GM13977 (cell line): ENCODE data around the gene HOXA13.

Source experiments
- DNase-seq: peaks from one replicate; pipeline ENCODE4 v3.0.0; 2012; ENCODE audit warnings: low spot score
- in situ Hi-C: fragments of 300-500 bp; cut with MboI; formaldehyde crosslinking; loops from one replicate; pipeline ENCODE4 v1.12.0; 2022; ENCODE audit warnings: low sequenced_read_pairs, low pct_unique_long_range_greater_than_20kb, mixed read lengths, inconsistent platforms; ENCODE audit not compliant: unreplicated experiment
- TF ChIP-seq, protein P1 (sequence below): IDR thresholded peaks from 2 replicates; pipeline ENCODE4 v1.5.1; 2012; ENCODE audit warnings: mild to moderate bottlenecking, control low read depth; ENCODE audit not compliant: insufficient read depth; ENCODE audit errors: extremely low read depth, missing control alignments

The HOXA13 gene

GRCh38 chr7:27191833-27192545, 7.9 kb downstream of the HOXA13 start:
- in situ Hi-C loops: no loop called here
- TF ChIP-seq, protein P1, sequence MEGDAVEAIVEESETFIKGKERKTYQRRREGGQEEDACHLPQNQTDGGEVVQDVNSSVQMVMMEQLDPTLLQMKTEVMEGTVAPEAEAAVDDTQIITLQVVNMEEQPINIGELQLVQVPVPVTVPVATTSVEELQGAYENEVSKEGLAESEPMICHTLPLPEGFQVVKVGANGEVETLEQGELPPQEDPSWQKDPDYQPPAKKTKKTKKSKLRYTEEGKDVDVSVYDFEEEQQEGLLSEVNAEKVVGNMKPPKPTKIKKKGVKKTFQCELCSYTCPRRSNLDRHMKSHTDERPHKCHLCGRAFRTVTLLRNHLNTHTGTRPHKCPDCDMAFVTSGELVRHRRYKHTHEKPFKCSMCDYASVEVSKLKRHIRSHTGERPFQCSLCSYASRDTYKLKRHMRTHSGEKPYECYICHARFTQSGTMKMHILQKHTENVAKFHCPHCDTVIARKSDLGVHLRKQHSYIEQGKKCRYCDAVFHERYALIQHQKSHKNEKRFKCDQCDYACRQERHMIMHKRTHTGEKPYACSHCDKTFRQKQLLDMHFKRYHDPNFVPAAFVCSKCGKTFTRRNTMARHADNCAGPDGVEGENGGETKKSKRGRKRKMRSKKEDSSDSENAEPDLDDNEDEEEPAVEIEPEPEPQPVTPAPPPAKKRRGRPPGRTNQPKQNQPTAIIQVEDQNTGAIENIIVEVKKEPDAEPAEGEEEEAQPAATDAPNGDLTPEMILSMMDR: no peak
- DNase-seq: no peak

DNA sequence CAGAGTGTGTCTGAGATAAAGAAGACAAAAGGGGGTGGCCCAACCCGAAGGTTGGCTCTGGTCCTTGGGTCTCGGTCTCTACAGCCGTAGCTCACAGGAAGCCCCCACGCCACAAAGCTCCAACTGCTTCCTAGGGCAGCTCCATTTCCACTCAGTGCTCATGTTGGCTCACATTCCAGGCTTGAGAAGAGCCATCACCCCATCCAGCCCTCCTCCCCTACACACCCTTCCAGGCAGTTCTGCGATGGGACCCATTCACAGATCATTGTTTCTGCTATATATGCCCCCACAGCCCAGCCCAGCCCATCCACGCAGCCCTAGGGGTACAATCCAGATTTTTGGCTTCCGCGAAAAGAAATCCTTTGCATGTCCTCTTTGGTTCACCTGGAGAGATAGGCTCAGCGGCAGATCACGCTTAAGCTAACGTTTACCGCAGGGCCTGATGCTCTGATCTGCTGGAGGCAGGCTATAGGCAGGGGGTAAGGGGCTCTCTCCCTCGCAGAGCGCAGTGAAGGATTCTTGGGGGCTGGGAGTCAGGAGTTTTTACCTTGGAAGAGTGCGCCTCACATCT, 8.6 kb downstream of the HOXA13 start:
- TF ChIP-seq, protein P1: no peak
- DNase-seq: no peak
- in situ Hi-C loops: no loop called here

DNA sequence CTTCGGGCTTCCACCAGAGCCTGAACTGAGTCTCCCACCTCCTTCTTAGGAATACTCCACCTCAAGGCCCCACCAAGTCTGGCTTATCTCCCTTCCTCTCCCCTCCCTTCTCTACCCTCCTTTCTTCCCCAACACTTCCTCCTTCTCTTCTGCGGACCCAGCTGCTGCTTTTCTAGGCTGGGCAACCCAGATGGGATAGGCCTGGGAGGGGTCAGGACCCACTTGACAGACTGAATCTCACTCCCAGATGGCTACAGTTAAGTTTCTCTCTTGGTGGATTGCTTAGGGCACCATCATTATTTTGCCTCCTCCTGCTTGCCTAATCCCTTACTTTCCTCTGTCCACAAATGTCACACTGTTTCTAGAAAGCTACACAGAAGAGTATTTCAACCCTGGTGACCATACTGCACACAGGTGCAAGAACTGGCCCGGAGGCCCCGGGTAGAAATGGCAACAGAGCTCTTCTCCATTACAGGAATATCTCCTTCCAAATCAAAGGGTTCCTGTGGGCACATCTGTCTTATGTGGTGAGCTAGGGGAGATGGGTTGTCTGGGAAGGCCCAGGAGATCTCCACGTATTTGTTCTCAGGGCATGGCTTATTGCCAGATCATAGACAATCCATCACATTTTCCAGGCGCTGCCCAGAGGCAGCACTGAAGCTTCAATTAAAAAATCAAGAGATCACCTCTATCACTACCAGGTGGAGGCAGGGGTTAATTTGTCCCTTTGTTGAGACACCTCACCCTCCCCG, 9.7 kb downstream of the HOXA13 start:
- TF ChIP-seq, protein P1: no peak
- in situ Hi-C loops: no loop called here
- no peak for DNase-seq

GRCh38 chr7:27189295-27189996, 10.4 kb downstream of the HOXA13 start:
- in situ Hi-C loops: no loop called here
- TF ChIP-seq, protein P1: no peak
- DNase-seq: no peak

- TF ChIP-seq, protein P1: no peak
- in situ Hi-C loops: no loop called here
- no peak for DNase-seq
These were observed 11.3 kb downstream of the HOXA13 start for GRCh38 chr7:27188386-27189294.
